Osteocyte (in vitro differentiated cells): ENCODE results near the gene HEXIM1. TPM values are rescaled to one million over a fixed set of nuclear protein-coding genes. Genes with fewer than 3 reads are reported as not detected.

ENCODE experiments used
- DNase-seq: peaks from one replicate; pipeline ENCODE4 v3.0.0; 2021; ENCODE audit warnings: mixed read lengths; ENCODE audit not compliant: unreplicated experiment; ENCODE audit errors: extremely low spot score
- H3K27ac Mint-ChIP-seq: one replicate; pipeline ENCODE4 v1.8.0; 2021; ENCODE audit warnings: mild to moderate bottlenecking, mixed read lengths; ENCODE audit not compliant: unreplicated experiment
- H3K27me3 Mint-ChIP-seq: one replicate; pipeline ENCODE4 v1.8.0; 2021; ENCODE audit warnings: mixed read lengths; ENCODE audit not compliant: unreplicated experiment
- H3K36me3 Mint-ChIP-seq: one replicate; pipeline ENCODE4 v1.8.0; 2021; ENCODE audit warnings: mixed read lengths; ENCODE audit not compliant: unreplicated experiment
- H3K4me1 Mint-ChIP-seq: one replicate; pipeline ENCODE4 v1.8.0; 2021; ENCODE audit warnings: mixed read lengths; ENCODE audit not compliant: unreplicated experiment
- H3K4me3 Mint-ChIP-seq: one replicate; pipeline ENCODE4 v1.8.0; 2021; ENCODE audit warnings: mild to moderate bottlenecking, moderate library complexity, mixed read lengths; ENCODE audit not compliant: unreplicated experiment
- H3K9me3 Mint-ChIP-seq: one replicate; pipeline ENCODE4 v1.8.0; 2021; ENCODE audit warnings: mixed read lengths; ENCODE audit not compliant: unreplicated experiment
- total RNA-seq: library from RNA; stranded (reverse); gene quantifications from 2 replicates; pipeline ENCODE4 v1.2.1, GENCODE V29; 2021
- TF ChIP-seq, protein P1 (sequence below): fragments of 200-600 bp; sonication (generic); IDR thresholded peaks from 2 replicates; pipeline ENCODE4 v1.5.0; 2021; ENCODE audit warnings: antibody characterized with exemption, mild to moderate bottlenecking, moderate library complexity

Gene HEXIM1
- total RNA-seq, 1 donor from 2014 or later: 44.5 TPM

DNA sequence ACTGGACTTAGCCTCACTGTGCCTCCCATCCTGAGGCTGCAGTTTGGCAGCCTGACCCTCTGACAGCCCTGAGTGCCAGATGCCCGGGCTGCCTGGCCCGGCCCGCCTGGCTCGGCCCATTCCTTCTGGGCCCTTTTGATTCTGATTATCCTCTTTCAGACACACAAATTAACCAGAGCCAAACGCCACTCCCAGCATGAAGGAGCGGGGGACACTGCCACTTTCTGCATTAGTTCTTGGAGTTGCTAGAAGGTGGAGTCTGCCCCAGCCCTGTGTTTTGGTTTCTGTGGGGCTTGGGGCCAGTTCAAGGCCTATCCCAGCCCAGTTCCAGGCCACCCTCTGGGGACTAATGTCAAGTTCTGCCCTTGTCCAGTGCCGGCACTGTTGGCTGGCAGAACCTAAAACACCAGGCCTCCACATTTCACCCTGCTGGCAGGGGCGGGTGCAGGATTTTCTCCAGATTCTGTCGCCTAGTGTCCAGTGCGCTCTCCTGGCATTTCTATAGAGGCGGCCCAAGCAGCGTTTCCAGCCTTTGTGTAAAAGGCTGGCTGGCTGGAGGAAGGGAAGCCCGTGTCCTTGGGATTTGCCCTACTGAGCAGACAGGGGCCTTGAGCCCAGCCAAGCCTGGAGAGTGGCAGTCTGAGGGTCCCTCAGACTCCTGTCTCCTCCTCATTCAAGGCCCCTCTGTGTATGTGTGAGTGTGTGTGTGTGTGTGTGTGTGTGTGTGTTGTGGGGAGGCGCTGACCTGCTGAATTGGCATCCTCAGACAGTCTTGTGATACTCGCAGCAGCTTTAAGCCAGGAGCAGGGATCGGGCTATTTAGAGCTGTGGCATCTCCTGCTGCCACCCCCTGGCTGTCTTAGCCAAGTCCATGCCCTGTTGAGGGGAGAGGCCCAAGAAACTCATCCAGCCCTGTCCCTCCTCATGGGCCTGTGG is 37.3 kb upstream of the HEXIM1 start:
- H3K36me3 Mint-ChIP-seq: peaks cover 6% of the 10 kb centered on the region

GRCh38 chr17:45111850-45112249 is 36.4 kb upstream of the HEXIM1 start:
- H3K36me3 Mint-ChIP-seq: peaks cover 9% of the 10 kb centered on the region
- DNase-seq: no peak
- no peak overlapping the region for H3K27ac Mint-ChIP-seq
- H3K27me3 Mint-ChIP-seq: no peaks in the 10 kb centered on the region
- H3K9me3 Mint-ChIP-seq: no peaks in the 10 kb centered on the region
- no peak overlapping the region for H3K4me3 Mint-ChIP-seq
- TF ChIP-seq, protein P1, sequence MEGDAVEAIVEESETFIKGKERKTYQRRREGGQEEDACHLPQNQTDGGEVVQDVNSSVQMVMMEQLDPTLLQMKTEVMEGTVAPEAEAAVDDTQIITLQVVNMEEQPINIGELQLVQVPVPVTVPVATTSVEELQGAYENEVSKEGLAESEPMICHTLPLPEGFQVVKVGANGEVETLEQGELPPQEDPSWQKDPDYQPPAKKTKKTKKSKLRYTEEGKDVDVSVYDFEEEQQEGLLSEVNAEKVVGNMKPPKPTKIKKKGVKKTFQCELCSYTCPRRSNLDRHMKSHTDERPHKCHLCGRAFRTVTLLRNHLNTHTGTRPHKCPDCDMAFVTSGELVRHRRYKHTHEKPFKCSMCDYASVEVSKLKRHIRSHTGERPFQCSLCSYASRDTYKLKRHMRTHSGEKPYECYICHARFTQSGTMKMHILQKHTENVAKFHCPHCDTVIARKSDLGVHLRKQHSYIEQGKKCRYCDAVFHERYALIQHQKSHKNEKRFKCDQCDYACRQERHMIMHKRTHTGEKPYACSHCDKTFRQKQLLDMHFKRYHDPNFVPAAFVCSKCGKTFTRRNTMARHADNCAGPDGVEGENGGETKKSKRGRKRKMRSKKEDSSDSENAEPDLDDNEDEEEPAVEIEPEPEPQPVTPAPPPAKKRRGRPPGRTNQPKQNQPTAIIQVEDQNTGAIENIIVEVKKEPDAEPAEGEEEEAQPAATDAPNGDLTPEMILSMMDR: no peak
- H3K4me1 Mint-ChIP-seq: peaks cover 13% of the 10 kb centered on the region

More for the DNA sequence above, 37.3 kb upstream of the HEXIM1 start:
- H3K27me3 Mint-ChIP-seq: no peaks in the 10 kb centered on the region
- TF ChIP-seq, protein P1: no peak
- H3K9me3 Mint-ChIP-seq: no peaks in the 10 kb centered on the region
- DNase-seq: no peak
- H3K4me3 Mint-ChIP-seq: no peak overlapping the region
- peak overlapping the region; percentile 14 for H3K27ac Mint-ChIP-seq
- peaks cover 8% of the 10 kb centered on the region for H3K4me1 Mint-ChIP-seq

- Mint-ChIP-seq H3K27ac (no peak overlapping the region), H3K4me3 (no peak overlapping the region), H3K4me1 (peaks cover 17% of the 10 kb centered on the region), H3K9me3 (no peaks in the 10 kb centered on the region), H3K27me3 (no peaks in the 10 kb centered on the region), H3K36me3 (peaks cover 14% of the 10 kb centered on the region)
- no peak for DNase-seq
- TF ChIP-seq, protein P1: no peak
These were observed 35.5 kb upstream of the HEXIM1 start for GRCh38 chr17:45112559-45113423.

DNA sequence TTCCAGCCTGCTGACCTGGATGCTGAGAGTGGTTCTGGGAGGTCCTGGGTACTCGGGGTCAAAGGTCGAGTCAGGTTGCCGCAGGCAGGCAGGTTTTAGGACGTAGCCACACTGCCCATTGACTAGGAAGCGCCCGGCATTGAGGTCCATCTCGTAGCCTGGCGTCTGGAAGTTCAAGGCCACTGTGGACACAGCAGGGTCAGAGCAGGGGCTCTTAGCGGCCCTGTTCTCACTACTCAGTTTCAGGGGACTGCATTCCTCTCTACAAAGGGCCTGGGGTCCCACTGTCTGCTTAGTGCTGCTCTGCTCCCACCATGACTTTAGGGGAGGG is 34.9 kb upstream of the HEXIM1 start:
- H3K4me3 Mint-ChIP-seq: no peak overlapping the region
- peaks cover 16% of the 10 kb centered on the region for H3K36me3 Mint-ChIP-seq
- DNase-seq: no peak
- TF ChIP-seq, protein P1: no peak
- no peaks in the 10 kb centered on the region for H3K27me3 Mint-ChIP-seq
- no peak overlapping the region for H3K27ac Mint-ChIP-seq
- H3K9me3 Mint-ChIP-seq: no peaks in the 10 kb centered on the region
- peaks cover 17% of the 10 kb centered on the region for H3K4me1 Mint-ChIP-seq
